ENCODE results near the gene CALCR.
"Not testable (repeated sequence)": the region's sequence is repeated elsewhere in the genome, so short reads cannot be mapped to it uniquely, and the experiment has no call there.

The CALCR gene

DNA sequence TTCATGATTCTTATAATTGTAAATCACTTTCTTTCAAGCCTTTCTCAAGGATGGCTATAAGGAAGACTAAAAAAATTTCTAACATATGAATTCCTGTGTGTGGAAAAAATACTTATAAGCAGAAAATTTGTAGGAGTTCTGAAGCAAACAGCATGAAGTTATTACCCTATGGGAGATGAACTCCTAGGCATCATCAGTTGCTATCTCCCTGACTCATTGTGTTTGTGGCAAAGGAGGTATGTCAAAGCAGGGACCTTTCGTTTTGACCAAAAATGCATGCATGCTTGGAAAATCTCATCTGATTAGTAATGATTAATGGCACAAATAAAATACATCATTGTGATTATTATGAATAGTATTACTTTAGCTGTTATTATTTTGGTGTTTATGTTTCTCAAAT is 59.4 kb downstream of the CALCR start:
- no peaks in the 10 kb centered on the region for H3K27me3 ChIP-seq (ENCODE audit: control insufficient read depth in 1 of 2, insufficient read depth in 2 of 2, low read length in 2 of 2)
- H3K36me3 ChIP-seq (ENCODE audit: control insufficient read depth in 2 of 2, insufficient read depth in 2 of 2, low read length in 2 of 2): no peaks in the 10 kb centered on the region
- H3K27ac ChIP-seq (ENCODE audit: low read length): no peak overlapping the region
- H3K4me3 ChIP-seq (ENCODE audit: low read length in 2 of 2): no peak overlapping the region
- no peaks in the 10 kb centered on the region for H3K4me1 ChIP-seq (ENCODE audit: control insufficient read depth, insufficient read depth, low read length)
- H3K9ac ChIP-seq (ENCODE audit: low read length in 2 of 2): no peak overlapping the region
- H3K9me3 ChIP-seq (ENCODE audit: control insufficient read depth in 2 of 2, low read length in 2 of 2): no peaks in the 10 kb centered on the region

DNA sequence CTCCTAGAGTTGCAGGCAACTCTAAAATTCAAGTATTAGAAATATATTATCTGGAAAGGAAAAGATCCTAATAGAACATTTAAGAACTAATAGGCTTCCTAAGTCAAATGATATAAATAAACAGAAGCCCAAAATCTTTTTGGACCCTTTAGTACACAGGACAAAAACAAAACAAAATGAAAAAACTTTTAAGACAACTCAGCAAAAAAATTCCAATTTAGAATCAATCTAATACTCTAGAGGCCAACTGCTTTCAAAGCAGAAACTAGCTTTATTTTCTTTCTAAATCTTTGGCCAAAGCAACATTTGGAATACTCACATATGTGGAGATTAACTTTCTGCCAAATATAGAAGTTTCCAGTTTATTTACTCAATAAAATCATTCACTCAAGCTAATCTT is 65.2 kb downstream of the CALCR start:
- no peak overlapping the region for H3K4me3 ChIP-seq (ENCODE audit: low read length in 2 of 2)
- H3K27ac ChIP-seq (ENCODE audit: low read length): no peak overlapping the region
- H3K9me3 ChIP-seq (ENCODE audit: control insufficient read depth in 2 of 2, low read length in 2 of 2): no peaks in the 10 kb centered on the region
- no peaks in the 10 kb centered on the region for H3K36me3 ChIP-seq (ENCODE audit: control insufficient read depth in 2 of 2, insufficient read depth in 2 of 2, low read length in 2 of 2)
- H3K9ac ChIP-seq (ENCODE audit: low read length in 2 of 2): no peak overlapping the region
- H3K4me1 ChIP-seq (ENCODE audit: control insufficient read depth, insufficient read depth, low read length): no peaks in the 10 kb centered on the region
- H3K27me3 ChIP-seq (ENCODE audit: control insufficient read depth in 1 of 2, insufficient read depth in 2 of 2, low read length in 2 of 2): no peaks in the 10 kb centered on the region

DNA sequence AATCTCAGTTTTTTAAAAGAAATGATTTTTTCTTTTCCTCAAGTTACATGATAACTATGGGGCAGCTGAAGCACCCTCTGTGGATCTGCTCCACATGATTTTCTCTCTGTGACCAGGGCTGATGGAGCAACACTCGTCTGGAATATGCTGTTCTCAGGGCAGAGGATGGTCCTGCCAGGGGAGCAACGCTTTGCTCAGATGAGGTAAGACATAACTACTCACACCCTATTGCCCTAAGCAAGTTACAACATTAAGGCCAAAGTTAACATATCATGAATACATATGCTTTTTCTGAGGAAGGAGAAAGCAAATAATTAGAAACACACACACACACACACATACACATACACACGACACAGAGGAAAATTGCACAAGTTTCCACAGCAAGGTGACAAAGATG is 71.4 kb downstream of the CALCR start:
- H3K4me1 ChIP-seq (ENCODE audit: control insufficient read depth, insufficient read depth, low read length): no peaks in the 10 kb centered on the region
- H3K4me3 ChIP-seq (ENCODE audit: low read length in 2 of 2): no peak overlapping the region
- no peaks in the 10 kb centered on the region for H3K27me3 ChIP-seq (ENCODE audit: control insufficient read depth in 1 of 2, insufficient read depth in 2 of 2, low read length in 2 of 2)
- no peak overlapping the region for H3K9ac ChIP-seq (ENCODE audit: low read length in 2 of 2)
- H3K27ac ChIP-seq (ENCODE audit: low read length): no peak overlapping the region
- H3K36me3 ChIP-seq (ENCODE audit: control insufficient read depth in 2 of 2, insufficient read depth in 2 of 2, low read length in 2 of 2): no peaks in the 10 kb centered on the region
- no peaks in the 10 kb centered on the region for H3K9me3 ChIP-seq (ENCODE audit: control insufficient read depth in 2 of 2, low read length in 2 of 2)

DNA sequence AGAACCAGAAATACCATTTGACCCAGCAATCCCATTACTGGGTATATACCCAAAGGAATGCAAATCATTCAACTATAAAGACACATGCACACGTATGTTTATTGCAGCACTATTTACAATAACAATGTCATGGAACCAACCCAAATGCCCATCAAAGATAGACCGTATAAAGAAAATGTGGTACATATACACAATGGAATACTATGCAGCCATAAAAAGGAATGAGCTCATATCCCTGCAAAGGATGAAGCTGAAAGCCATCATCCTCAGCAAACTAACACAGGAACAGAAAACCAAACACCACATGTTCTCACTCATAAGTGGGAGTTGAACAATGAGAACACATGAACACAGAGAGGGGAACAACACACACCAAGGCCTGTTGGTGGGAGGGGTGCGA is 82.7 kb downstream of the CALCR start:
- not testable (repeated sequence) for H3K27me3 ChIP-seq (ENCODE audit: control insufficient read depth in 1 of 2, insufficient read depth in 2 of 2, low read length in 2 of 2); H3K9ac ChIP-seq (ENCODE audit: low read length in 2 of 2); H3K4me3 ChIP-seq (ENCODE audit: low read length in 2 of 2); H3K27ac ChIP-seq (ENCODE audit: low read length); H3K4me1 ChIP-seq (ENCODE audit: control insufficient read depth, insufficient read depth, low read length); H3K9me3 ChIP-seq (ENCODE audit: control insufficient read depth in 2 of 2, low read length in 2 of 2); H3K36me3 ChIP-seq (ENCODE audit: control insufficient read depth in 2 of 2, insufficient read depth in 2 of 2, low read length in 2 of 2)

DNA sequence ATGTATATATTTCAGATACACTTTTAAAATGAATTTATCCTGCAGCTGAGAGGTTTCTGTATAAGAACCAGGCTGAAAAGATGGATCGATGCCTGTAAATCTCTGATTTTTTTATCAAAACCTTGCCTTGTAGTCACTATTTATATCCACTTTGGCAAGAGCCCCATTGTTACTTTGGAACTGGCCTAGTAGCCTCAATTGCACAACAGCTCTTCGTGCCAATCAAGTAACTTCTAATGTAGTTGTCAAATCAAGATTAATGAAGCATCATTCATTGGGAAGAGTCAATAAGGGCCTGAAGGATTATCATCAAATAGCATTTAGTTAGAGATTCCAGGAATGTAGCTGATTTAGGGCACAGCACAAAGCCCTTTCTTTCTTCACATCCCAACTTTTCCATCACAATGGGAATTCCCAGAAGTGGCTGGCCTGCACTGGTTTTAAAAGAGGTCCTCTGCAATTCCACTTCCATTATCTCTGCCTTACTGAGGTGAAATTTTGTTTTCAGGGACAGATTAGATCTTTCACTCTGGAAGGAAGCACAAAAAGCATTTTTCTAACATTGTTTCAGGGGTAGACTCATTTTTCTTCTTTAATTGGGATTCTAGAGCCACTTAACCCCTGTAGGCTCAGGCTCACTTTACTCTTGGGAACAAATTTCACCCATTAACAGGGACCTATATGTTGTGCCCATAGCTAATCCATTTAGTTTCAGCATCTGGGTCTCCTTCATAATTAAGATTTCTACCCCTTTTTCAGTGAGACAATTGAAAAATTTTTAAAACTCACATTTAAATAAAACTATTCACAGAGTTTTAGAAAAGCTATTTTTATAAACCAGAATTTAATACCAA is 97.8 kb downstream of the CALCR start:
- Histone ChIP-seq H3K36me3 (ENCODE audit: control insufficient read depth in 2 of 2, insufficient read depth in 2 of 2, low read length in 2 of 2) (no peaks in the 10 kb centered on the region), H3K27me3 (ENCODE audit: control insufficient read depth in 1 of 2, insufficient read depth in 2 of 2, low read length in 2 of 2) (no peaks in the 10 kb centered on the region), H3K9ac (ENCODE audit: low read length in 2 of 2) (no peak overlapping the region), H3K4me3 (ENCODE audit: low read length in 2 of 2) (no peak overlapping the region), H3K9me3 (ENCODE audit: control insufficient read depth in 2 of 2, low read length in 2 of 2) (no peaks in the 10 kb centered on the region), H3K27ac (ENCODE audit: low read length) (no peak overlapping the region), H3K4me1 (ENCODE audit: control insufficient read depth, insufficient read depth, low read length) (no peaks in the 10 kb centered on the region)

DNA sequence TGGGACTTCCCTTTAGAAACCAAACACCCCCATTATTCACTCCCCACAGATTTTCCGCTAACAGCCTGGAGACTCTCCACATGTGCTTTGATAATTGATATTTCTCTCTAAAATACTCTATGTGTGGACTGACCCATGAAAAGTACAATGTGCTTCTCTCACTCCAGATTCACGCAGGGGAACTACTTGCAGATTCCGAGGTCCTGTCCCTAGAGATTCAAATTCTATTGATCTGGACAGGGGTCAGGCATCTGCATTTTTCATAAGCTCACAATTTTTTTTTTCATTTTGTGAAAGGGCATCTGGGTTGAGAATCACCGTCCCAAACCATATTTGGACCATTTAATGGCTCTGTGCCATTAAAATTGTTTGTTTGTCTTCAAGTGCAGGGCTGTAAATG is 98.7 kb downstream of the CALCR start:
- Histone ChIP-seq H3K9ac (ENCODE audit: low read length in 2 of 2) (no peak overlapping the region), H3K27me3 (ENCODE audit: control insufficient read depth in 1 of 2, insufficient read depth in 2 of 2, low read length in 2 of 2) (no peaks in the 10 kb centered on the region), H3K9me3 (ENCODE audit: control insufficient read depth in 2 of 2, low read length in 2 of 2) (no peaks in the 10 kb centered on the region), H3K27ac (ENCODE audit: low read length) (no peak overlapping the region), H3K4me3 (ENCODE audit: low read length in 2 of 2) (no peak overlapping the region), H3K36me3 (ENCODE audit: control insufficient read depth in 2 of 2, insufficient read depth in 2 of 2, low read length in 2 of 2) (no peaks in the 10 kb centered on the region), H3K4me1 (ENCODE audit: control insufficient read depth, insufficient read depth, low read length) (no peaks in the 10 kb centered on the region)

DNA sequence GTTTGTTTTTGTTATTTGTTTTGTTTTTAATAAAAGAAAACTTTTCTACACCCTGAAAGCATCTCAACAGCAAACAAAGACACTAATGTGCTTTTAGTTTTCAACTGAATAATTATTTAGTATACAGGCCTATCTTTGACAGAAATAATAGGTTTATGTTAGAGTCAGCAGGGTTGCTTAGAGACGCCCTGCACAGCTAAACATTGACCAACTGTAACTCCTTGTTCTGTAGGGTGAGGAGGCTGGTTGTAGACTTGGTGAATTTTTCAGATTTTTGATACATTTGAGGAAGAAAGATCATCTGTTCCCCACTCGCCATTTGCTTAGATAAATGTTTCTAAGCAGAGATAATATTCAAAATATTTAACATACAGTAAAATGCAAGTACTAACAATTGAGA is 103.1 kb downstream of the CALCR start:
- Histone ChIP-seq H3K9me3 (ENCODE audit: control insufficient read depth in 2 of 2, low read length in 2 of 2) (no peaks in the 10 kb centered on the region), H3K4me1 (ENCODE audit: control insufficient read depth, insufficient read depth, low read length) (no peaks in the 10 kb centered on the region), H3K27ac (ENCODE audit: low read length) (no peak overlapping the region), H3K4me3 (ENCODE audit: low read length in 2 of 2) (no peak overlapping the region), H3K9ac (ENCODE audit: low read length in 2 of 2) (no peak overlapping the region), H3K27me3 (ENCODE audit: control insufficient read depth in 1 of 2, insufficient read depth in 2 of 2, low read length in 2 of 2) (no peaks in the 10 kb centered on the region), H3K36me3 (ENCODE audit: control insufficient read depth in 2 of 2, insufficient read depth in 2 of 2, low read length in 2 of 2) (no peaks in the 10 kb centered on the region)

DNA sequence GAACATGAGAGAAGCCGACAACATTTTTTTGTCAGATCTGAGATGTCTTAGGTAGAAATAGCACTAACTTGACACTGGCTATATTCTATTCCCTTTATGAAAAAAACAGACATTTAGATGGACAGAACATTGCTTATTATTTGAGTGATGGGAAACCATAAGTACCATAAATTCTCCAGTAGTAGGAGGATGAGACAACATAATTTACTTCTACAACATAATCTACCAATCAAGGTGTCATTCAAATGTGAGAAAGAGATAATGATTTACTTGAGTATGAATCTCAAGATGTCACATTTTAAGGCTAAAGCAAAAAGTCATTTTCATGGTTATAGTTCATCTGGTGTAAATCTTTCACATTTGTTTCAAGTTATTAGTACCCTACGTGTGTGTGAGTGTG is 110.8 kb downstream of the CALCR start:
- no peak overlapping the region for H3K9ac ChIP-seq (ENCODE audit: low read length in 2 of 2)
- no peak overlapping the region for H3K27ac ChIP-seq (ENCODE audit: low read length)
- no peaks in the 10 kb centered on the region for H3K27me3 ChIP-seq (ENCODE audit: control insufficient read depth in 1 of 2, insufficient read depth in 2 of 2, low read length in 2 of 2)
- no peaks in the 10 kb centered on the region for H3K9me3 ChIP-seq (ENCODE audit: control insufficient read depth in 2 of 2, low read length in 2 of 2)
- no peaks in the 10 kb centered on the region for H3K4me1 ChIP-seq (ENCODE audit: control insufficient read depth, insufficient read depth, low read length)
- no peak overlapping the region for H3K4me3 ChIP-seq (ENCODE audit: low read length in 2 of 2)
- no peaks in the 10 kb centered on the region for H3K36me3 ChIP-seq (ENCODE audit: control insufficient read depth in 2 of 2, insufficient read depth in 2 of 2, low read length in 2 of 2)

DNA sequence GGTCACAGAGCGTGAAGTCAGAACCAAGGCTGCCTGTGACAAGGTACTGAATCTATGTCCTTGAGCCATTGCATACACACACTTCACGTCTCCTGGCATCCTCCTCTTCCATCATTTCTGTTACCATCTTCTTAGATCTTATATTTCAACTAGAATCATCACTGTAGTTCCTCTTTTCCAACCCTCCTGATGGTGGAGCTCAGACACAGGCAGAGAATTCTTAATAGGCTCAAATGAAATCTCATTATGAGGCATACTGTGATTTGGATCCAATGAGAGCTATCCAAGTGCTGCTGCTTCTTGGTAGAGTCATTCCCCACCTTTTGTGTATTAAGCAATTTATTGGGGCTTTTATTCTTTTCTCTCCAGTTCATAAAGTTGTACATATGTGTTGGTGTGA is 113.2 kb downstream of the CALCR start:
- Histone ChIP-seq H3K4me1 (ENCODE audit: control insufficient read depth, insufficient read depth, low read length) (no peaks in the 10 kb centered on the region), H3K4me3 (ENCODE audit: low read length in 2 of 2) (no peak overlapping the region), H3K9me3 (ENCODE audit: control insufficient read depth in 2 of 2, low read length in 2 of 2) (no peaks in the 10 kb centered on the region), H3K9ac (ENCODE audit: low read length in 2 of 2) (no peak overlapping the region), H3K27me3 (ENCODE audit: control insufficient read depth in 1 of 2, insufficient read depth in 2 of 2, low read length in 2 of 2) (no peaks in the 10 kb centered on the region), H3K36me3 (ENCODE audit: control insufficient read depth in 2 of 2, insufficient read depth in 2 of 2, low read length in 2 of 2) (no peaks in the 10 kb centered on the region), H3K27ac (ENCODE audit: low read length) (no peak overlapping the region)

DNA sequence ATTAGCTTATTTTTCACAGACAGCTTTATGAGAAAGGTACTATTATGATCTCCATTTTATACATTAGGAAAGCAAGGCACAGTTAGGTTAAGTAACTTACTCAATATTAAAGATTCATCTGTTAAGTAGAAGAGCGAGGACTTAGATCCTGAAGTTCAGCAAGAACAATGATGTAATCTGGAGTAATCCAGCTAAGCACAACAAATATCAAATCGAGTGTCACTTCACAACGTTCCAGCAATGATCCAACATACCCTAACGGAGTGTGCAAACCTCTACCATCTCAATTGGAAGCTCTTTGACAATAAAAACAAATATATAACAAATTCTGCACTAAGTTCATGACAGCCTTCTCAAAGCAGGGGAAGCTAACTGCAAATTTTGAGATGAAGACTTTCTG is 121.3 kb downstream of the CALCR start:
- H3K4me3 ChIP-seq (ENCODE audit: low read length in 2 of 2): no peak overlapping the region
- H3K9me3 ChIP-seq (ENCODE audit: control insufficient read depth in 2 of 2, low read length in 2 of 2): no peaks in the 10 kb centered on the region
- H3K27me3 ChIP-seq (ENCODE audit: control insufficient read depth in 1 of 2, insufficient read depth in 2 of 2, low read length in 2 of 2): no peaks in the 10 kb centered on the region
- H3K36me3 ChIP-seq (ENCODE audit: control insufficient read depth in 2 of 2, insufficient read depth in 2 of 2, low read length in 2 of 2): no peaks in the 10 kb centered on the region
- no peak overlapping the region for H3K9ac ChIP-seq (ENCODE audit: low read length in 2 of 2)
- no peaks in the 10 kb centered on the region for H3K4me1 ChIP-seq (ENCODE audit: control insufficient read depth, insufficient read depth, low read length)
- H3K27ac ChIP-seq (ENCODE audit: low read length): no peak overlapping the region

DNA sequence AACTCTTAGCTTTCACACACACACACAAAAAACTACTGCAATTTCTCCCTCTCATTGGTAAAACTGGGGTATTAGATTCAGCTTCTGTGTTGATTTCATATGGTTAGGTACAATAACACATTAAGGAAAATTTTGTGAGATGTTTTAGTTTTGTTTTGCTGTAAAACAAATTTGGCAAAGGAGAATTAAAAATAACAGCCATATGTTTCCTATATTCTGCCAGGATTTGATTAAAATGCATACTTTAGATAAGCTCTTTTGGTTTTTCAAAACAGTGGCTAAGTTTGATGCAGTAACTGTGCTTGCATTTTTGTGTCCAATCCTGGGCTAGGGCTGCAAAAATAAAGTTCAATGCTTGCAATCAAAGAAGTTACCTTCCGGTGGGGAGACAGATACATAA is 126.3 kb downstream of the CALCR start:
- H3K4me3 ChIP-seq (ENCODE audit: low read length in 2 of 2): no peak overlapping the region
- no peak overlapping the region for H3K9ac ChIP-seq (ENCODE audit: low read length in 2 of 2)
- H3K36me3 ChIP-seq (ENCODE audit: control insufficient read depth in 2 of 2, insufficient read depth in 2 of 2, low read length in 2 of 2): no peaks in the 10 kb centered on the region
- H3K27me3 ChIP-seq (ENCODE audit: control insufficient read depth in 1 of 2, insufficient read depth in 2 of 2, low read length in 2 of 2): no peaks in the 10 kb centered on the region
- no peaks in the 10 kb centered on the region for H3K4me1 ChIP-seq (ENCODE audit: control insufficient read depth, insufficient read depth, low read length)
- H3K27ac ChIP-seq (ENCODE audit: low read length): no peak overlapping the region
- no peaks in the 10 kb centered on the region for H3K9me3 ChIP-seq (ENCODE audit: control insufficient read depth in 2 of 2, low read length in 2 of 2)
